ENCODE measurements around the gene DTHD1. TPM values are rescaled to one million over a fixed set of nuclear protein-coding genes. Genes with fewer than 3 reads are reported as not detected.

DTHD1 gene
- total and polyA plus RNA-seq, 4 donors: 1.5 to 33.4 (median 9.1) TPM

DNA sequence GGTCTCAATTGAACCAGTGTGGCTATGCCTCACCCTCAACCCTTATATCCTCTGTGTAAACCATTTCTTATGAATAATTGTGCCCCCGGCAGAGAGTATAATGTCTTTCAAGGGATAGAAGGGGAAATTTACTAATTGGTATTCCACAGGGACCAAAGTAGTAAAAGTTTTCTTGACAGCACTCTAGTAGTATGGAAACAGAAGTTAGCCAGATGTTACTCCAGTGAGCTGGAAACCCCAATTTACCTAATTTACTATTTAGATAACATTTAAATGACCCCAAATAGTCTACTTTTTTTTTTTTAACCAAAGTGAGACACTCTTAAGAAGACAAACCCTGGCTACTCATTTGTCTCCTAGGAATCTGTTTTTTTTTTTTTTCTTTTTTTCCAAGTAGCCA lies 32.3 kb downstream of the DTHD1 start:
- no peak overlapping the region for H3K4me3 ChIP-seq
- H3K4me1 ChIP-seq (ENCODE audit: control insufficient read depth in 5 of 5, insufficient read depth in 5 of 5, low read length in 5 of 5): peaks cover 0 to 2% (median 0%) of the 10 kb centered on the region in 5 donors
- WGBS, 2 donors: 89 to 100% methylated on average over 1 of the region's 1 CpG
- no peaks in the 10 kb centered on the region for H3K27me3 ChIP-seq (ENCODE audit: control insufficient read depth in 3 of 3, insufficient read depth in 3 of 3, low read length in 2 of 3)
- H3K9ac ChIP-seq (ENCODE audit: insufficient read depth in 1 of 2, low read length in 2 of 2): no peak overlapping the region
- no peak for TF ChIP-seq CTCF (IDR thresholded peaks at IDR 0.05; ENCODE audit: control extremely low read depth, extremely low read depth)
- H3K36me3 ChIP-seq (ENCODE audit: control insufficient read depth in 4 of 4, insufficient read depth in 4 of 4, low read length in 4 of 4): no peaks in the 10 kb centered on the region
- no peak overlapping the region for H3K27ac ChIP-seq (ENCODE audit: low read depth in 1 of 2, low read length in 1 of 2)
- H3K9me3 ChIP-seq (ENCODE audit: control insufficient read depth in 4 of 4, insufficient read depth in 3 of 4, low read length in 3 of 4): no peaks in the 10 kb centered on the region
- ATAC-seq (ENCODE audit: insufficient read depth, low FRiP score) (no peak), DNase-seq (no peak)

GRCh38 chr4:36316607-36317006 lies 35.2 kb downstream of the DTHD1 start:
- TF ChIP-seq CTCF (IDR thresholded peaks at IDR 0.05; ENCODE audit: control extremely low read depth, extremely low read depth): no peak
- H3K4me1 ChIP-seq (ENCODE audit: control insufficient read depth in 5 of 5, insufficient read depth in 5 of 5, low read length in 5 of 5): no peaks in the 10 kb centered on the region
- no peak overlapping the region for H3K4me3 ChIP-seq
- no peak overlapping the region for H3K9ac ChIP-seq (ENCODE audit: insufficient read depth in 1 of 2, low read length in 2 of 2)
- H3K27ac ChIP-seq (ENCODE audit: low read depth in 1 of 2, low read length in 1 of 2): no peak overlapping the region
- H3K9me3 ChIP-seq (ENCODE audit: control insufficient read depth in 4 of 4, insufficient read depth in 3 of 4, low read length in 3 of 4): no peaks in the 10 kb centered on the region
- DNase-seq (no peak), ATAC-seq (ENCODE audit: insufficient read depth, low FRiP score) (no peak)
- H3K36me3 ChIP-seq (ENCODE audit: control insufficient read depth in 4 of 4, insufficient read depth in 4 of 4, low read length in 4 of 4): no peaks in the 10 kb centered on the region
- no peaks in the 10 kb centered on the region for H3K27me3 ChIP-seq (ENCODE audit: control insufficient read depth in 3 of 3, insufficient read depth in 3 of 3, low read length in 2 of 3)

DNA sequence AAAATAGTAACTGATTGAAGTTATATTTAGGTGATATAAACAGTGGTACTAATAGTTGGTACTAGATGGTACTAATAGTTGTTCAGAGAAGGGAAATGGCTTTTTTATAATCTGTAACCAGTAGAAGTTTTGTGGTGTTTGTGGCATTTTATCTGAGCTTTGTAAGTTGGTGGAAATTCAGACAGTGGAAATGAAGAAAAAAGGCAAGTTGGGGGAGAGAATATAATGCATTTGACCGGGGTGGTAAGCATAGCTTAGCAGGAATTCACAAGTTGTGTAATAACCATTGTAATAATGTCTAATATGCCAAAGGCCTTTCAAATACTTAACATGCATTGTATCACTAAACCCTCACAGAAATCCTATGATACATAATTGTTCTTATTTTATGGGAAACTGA lies 36.3 kb downstream of the DTHD1 start:
- ATAC-seq (ENCODE audit: insufficient read depth, low FRiP score) (no peak), DNase-seq (no peak)
- 15 to 51% methylated on average over 1 of the region's 1 CpG for WGBS, 2 donors

More for the DNA sequence above, 36.3 kb downstream of the DTHD1 start:
- no peak for TF ChIP-seq CTCF (IDR thresholded peaks at IDR 0.05; ENCODE audit: control extremely low read depth, extremely low read depth)
- Histone ChIP-seq H3K27me3 (ENCODE audit: control insufficient read depth in 3 of 3, insufficient read depth in 3 of 3, low read length in 2 of 3) (no peaks in the 10 kb centered on the region), H3K4me1 (ENCODE audit: control insufficient read depth in 5 of 5, insufficient read depth in 5 of 5, low read length in 5 of 5) (no peaks in the 10 kb centered on the region), H3K36me3 (ENCODE audit: control insufficient read depth in 4 of 4, insufficient read depth in 4 of 4, low read length in 4 of 4) (no peaks in the 10 kb centered on the region), H3K9ac (ENCODE audit: insufficient read depth in 1 of 2, low read length in 2 of 2) (no peak overlapping the region), H3K9me3 (ENCODE audit: control insufficient read depth in 4 of 4, insufficient read depth in 3 of 4, low read length in 3 of 4) (no peaks in the 10 kb centered on the region), H3K27ac (ENCODE audit: low read depth in 1 of 2, low read length in 1 of 2) (no peak overlapping the region), H3K4me3 (no peak overlapping the region)
